ENCODE data around the gene MBOAT7.
A peak's percentile ranks its signal among the peaks of the same experiment; 100 is the strongest.
"Not testable (repeated sequence)": the region's sequence is repeated elsewhere in the genome, so short reads cannot be mapped to it uniquely, and the experiment has no call there.

Gene MBOAT7

DNA sequence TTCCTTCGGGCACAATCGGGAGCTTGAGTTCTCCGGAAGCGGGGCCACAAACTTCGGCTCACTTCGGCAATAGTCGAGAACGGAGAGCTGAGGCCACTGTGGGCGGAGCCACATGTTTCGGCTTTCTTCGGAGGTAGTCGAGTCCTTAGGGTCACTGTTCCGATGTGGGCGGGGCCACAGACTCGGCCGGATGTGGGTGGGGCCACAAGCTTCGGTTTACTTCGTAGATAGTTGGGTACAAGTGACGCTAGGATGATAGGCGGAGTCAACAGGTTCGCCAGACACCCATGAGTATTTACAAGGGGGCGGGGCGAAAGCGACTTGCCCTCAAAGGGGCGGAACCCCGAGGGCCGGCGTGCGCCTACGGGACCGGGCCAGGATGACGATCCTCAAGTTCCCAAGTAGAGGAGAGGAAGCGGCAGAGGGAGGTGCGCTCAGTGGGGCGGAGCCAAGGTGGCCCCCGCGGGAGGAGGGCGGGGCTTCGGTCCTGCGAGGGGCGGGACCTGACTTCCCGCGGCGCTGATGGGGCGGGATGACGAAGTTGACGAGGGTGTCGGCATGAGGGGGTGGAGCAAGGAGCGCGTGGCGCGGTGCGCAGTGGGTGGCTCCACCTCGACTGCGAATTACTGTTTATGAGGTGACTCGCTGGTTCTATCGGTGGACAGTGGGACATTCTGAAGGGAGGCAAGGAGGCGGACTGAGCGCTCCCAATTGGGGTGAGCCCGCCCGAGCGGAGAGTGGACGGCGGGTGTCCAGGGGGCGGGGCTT, 539 bp upstream of the MBOAT7 start:
- DNase-seq (ENCODE audit: low spot score), result peak; percentile 100

DNA sequence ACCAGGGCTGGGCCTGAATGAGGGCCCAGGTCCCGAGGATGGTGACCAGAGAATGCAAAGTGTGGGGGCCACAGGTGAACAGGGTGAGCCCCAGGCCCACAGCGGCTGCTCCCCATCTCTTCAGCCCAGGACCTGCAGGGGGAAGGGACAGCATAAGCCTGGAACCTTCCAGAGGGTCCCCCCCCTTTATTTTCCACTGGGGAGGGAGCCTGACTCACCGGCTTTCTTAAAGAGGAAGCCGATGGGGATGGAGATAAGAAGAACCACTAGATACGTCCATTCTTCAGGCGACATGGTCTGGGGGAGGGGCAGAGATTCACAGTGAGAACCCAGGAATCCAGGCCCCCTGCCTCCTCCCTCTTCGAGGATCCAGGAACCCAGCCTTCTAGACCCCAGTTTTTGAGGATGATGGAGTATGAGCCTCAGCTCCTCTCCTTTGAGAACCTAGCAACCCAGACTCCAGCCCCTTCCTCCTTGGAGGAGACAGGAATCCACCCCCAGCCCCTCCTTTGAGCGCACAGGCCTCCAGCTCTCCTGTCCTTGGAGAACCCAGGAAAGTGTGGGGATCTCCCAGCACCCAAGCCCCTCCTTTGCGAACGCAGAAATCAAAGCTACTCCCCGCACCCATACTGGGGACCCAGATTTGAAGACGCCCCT, 1.0 kb downstream of the MBOAT7 start:
- no peak for DNase-seq (ENCODE audit: low spot score)

DNA sequence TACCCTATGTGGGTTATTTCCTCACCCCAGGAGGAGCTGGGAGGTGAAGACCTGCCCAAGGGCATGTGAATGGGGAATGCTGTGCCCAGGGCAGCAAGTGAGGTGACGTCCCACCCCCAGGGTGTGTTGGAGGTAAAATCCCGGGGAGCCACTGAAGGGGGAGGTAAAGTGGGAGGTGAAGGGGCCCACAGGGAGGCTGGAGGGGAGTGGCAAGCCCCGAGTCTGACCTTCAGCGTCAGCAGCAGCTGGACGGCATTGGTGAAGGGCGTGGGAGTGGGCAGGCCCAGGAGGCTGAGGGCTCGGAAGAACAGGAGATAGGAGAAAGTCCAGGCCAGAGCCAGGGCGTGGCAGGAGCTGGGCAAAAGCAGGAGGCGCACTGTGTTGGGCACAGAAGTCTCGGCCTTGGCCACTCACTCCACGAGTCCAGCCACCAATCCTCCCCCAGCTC, 2.4 kb downstream of the MBOAT7 start:
- no peak for DNase-seq (ENCODE audit: low spot score)

DNA sequence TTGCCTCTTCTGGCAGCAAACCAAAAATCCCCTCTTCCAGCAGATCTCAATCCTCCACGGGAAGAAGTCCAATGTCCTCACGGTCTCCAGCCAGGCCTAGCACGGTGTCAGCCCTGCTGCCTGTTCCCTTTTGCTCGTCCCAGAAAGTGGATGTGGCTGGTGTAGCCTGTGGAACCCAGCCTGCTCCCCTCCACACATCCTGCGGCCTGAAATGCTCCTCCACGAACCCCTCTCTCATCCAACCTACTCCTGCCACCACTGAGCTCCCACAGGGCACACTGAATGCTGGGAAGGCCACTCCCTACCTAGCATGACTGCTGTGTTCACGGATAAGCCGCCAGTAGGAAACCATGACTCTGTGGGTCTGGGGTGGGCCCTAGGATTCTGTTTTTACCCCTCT, 3.0 kb downstream of the MBOAT7 start:
- DNase-seq (ENCODE audit: low spot score), result no peak

DNA sequence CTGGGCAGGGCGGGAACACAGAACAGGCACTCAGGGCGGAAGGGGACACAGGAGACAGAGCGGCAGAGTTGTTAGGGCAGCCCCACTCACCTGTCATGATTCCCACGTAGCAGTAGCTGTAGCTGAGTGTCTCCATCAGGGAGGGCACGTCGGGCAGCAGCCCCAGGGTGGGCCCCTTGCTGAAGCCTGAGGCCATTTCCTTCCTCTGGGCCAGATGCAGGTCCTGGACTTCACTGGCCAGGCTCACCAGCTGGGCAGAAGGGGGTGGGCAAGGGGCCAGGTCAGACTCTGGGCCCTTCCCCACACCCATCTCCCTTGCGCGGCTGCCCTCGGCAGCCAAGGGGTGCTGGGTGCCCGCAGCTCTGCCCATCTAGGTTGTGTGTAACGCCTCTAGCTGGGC, 5.9 kb downstream of the MBOAT7 start:
- DNase-seq (ENCODE audit: low spot score), result no peak

DNA sequence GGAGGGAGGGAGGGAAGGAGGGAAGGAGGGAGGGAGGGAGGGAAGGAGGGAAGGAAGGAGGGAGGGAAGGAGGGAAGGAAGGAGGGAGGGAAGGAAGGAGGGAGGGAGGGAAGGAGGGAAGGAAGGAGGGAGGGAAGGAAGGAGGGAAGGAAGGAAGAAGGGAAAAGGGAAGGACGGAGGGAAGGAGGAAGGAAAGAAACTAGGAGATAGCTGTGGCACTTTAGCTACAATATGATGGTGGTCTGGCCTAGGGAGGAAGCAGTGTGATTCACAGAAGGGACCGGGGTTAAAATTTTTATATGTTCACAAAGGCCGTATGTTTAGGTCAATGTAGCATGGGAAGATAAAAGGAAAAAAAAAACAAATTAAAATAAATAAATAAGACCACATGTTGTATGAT, 7.5 kb downstream of the MBOAT7 start:
- not testable (repeated sequence) for DNase-seq (ENCODE audit: low spot score)

DNA sequence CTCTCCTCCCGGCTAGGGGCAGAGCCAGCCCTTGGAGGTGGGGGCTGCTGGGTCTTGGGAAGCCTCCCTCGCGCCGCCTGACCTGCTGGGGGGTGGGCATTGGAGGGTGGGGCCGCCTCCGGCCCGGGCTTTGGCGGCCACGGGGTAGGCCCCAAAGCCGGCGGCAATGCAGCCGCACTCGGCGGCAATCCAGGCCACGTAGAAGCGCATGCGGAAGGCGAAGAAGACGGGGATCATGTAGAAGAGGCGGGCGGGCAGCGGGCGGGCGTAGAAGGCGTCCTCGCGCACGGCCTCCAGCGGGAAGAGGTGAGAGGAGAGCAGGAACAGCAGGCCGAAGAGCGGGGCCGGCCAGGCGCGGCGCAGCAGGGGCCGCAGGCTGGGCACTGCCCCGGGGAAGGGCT, 8.7 kb downstream of the MBOAT7 start:
- DNase-seq (ENCODE audit: low spot score), result no peak

DNA sequence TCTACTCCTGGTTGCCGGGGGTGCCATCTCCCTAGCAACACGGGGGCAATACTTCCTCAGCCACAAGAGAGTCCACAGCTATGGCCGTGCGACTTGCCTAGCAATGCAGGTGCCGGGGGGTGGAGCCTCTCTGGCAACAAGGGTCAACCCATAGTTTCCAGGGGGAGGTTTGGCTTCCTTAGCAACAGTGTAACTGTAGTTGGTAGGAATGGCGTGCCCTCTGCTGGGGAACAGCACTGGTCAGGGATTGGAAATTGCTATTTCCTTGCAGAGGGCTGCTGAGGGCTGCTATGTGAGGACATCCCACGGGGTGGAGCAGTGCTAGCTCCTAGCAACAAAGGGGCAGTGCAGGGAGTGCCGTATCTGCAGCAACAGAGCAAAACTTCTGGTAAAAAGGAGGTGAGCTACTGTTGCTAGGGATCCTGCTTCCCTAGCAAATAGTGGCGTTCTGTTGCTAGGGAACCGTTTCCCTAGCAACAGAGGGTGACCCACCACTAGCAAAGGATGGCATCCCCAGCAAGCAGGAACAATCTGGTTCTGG, 9.4 kb downstream of the MBOAT7 start:
- DNase-seq (ENCODE audit: low spot score), result peak; percentile 25

DNA sequence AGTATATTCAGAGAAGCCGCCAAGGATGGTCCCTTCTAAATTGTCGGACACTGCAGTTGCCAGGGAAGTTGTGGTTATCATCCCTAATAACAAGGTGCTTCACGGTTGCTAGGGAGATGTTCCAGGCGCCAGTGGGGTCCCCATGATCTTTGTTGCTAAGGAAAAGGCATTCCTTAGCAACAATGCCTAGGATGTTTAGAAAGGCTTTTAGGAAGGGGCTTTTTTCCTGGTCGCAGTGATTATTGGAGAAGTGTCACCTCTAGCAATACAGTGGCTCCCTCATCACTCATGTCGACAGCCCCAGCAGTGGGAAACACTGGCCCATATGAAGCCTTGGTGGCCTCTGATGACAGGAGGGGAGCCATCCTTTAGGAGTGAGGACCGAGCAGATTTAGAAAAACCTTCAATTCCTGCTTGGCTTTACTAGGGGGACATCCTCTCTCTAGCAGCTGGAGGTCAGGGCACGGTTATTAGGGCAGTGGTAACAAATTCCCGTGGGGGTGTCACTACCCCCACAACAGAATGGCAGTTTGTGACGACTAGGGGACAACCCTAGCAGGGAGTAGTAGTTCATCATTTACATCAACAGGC, 10.0 kb downstream of the MBOAT7 start:
- no peak for DNase-seq (ENCODE audit: low spot score)

DNA sequence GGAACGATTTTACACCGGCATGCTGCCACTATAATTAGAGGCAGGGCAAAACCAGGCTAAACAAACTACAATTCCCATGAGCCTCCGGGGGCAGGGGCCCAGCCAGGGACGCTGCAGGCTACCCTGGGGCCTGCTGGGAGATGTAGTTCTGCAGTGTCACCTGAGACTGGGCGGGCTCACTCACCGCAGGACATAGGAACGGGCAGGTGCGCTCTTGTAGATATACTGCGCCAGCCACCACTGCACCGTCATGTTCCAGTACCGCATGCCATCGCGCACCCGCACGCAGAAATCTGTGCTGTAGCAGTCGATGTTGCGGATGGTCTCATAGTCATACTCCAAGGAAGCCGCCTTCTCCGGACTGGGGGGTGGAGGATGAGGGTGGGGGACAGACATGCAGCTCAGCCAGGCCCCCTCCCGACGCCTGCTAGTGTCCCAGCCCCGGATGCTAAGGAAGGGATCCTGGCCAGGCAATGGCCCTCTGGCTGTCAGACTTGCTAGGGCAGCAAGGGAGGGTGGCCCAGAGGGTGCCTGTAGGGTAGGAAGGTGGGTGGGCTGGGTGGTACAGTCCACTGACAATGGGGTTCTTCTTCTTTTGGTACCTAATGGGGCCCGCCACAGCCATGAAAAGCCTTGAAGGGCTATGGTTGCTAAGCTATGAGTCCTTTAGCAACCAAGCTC, 10.7 kb downstream of the MBOAT7 start:
- peak; percentile 58 for DNase-seq (ENCODE audit: low spot score)

DNA sequence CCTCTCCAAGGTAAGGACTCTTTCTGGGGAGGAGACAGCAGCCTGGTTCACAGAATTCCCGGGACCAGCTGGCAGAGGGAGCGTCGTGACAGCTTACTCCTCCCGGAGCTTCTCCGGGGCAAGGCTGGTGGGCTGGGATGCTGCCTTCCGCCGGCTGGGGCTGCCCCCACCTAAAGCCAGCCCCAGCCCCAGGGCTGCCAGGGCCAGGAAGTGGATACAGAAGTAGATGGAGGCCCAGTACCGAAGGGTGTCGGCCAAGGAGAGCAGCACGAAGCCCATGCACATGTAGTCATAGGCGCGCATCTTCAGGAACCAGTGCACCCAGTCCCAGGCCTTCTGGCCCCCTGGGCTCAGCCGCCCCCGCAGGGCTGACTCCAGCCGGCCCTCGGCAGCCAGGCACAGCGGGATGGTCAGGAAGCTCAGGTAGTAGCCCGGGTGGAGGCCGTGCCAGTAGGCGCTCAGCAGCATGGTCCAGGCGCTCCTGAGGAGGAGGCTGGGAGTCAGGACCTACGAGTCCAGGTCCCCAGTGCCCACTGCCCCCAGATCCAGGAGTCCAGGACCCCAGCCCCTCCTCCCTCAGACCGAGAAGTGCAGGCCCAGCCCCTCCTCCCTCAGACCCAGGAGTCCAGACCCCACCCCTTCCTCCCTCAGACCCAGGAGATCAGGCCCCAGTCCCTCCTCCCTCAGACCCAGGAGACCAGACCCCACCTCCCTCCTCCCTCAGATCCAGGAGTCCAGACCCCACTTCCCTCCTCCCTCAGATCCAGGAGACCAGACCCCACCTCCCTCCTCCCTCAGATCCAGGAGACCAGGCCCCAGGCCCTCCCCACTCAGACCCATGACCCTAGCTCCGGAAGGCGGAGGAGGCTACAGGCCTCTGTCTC, 15.2 kb downstream of the MBOAT7 start:
- no peak for DNase-seq (ENCODE audit: low spot score)

DNA sequence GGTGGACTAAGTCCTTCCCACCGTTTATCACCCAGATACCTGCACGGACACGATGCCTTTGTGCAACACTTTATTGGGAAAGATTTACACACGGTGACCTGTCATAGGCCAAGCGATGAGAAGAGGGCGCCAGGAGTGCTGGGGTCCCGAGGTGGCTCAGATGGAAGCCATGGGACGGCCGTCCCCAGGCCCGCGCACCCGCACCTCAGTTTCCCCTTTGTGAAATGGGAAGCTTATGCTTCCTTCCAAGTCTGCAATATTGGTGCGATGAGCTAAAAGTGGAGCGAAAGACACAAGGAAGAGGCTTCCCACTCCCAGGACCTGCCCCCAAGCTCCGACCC, 16.1 kb downstream of the MBOAT7 start:
- DNase-seq (ENCODE audit: low spot score), result no peak

DNA sequence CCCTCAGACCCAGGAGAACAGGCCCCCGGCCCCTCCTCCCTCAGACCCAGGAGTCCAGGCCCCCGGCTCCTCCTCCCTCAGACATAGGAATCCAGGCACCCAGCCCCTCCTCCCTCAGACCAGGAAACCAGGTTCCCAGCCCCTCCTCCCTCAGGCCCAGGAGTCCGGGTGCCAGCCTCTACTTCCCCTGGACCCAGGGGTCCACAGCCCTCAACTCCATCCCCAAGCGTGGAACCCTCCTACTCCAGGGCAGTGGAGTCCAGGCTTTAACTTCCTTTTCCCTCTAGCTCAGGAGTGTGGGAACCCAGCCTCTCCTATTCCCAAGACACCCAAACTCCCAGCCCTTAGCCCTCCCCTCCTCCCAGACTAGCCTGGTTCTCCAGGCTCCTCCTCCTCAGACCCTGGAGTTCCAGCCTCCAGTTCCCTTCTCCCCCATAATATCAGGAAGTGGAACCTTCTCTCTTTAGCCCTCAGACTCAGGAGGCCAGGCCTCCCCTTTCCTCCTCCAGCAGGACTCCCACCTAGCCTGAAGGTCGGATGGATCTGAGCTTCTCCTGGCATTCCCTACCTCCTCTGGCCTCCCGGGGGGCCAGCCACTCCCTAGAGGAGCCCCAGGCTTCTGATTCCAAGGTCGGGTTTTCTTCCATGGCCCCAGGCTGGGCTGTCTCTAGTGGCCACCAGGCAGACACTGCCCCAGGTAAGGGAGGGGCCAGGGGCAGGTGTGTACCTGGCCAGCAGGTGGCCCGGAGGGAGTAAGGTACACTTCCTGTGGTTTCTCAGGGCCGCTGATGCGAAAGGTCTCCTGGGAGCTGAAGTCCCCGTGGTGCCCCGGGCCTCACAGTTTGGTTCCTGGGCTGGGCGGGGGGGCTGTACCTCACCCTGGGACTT, 16.7 kb downstream of the MBOAT7 start, which contains the start of gene TMC4:
TMC4 (minus strand) TSS at position 690 of the 888 bp plus-strand sequence; CDS start at position 647, 43 bp downstream.
- DNase-seq (ENCODE audit: low spot score), result no peak

DNA sequence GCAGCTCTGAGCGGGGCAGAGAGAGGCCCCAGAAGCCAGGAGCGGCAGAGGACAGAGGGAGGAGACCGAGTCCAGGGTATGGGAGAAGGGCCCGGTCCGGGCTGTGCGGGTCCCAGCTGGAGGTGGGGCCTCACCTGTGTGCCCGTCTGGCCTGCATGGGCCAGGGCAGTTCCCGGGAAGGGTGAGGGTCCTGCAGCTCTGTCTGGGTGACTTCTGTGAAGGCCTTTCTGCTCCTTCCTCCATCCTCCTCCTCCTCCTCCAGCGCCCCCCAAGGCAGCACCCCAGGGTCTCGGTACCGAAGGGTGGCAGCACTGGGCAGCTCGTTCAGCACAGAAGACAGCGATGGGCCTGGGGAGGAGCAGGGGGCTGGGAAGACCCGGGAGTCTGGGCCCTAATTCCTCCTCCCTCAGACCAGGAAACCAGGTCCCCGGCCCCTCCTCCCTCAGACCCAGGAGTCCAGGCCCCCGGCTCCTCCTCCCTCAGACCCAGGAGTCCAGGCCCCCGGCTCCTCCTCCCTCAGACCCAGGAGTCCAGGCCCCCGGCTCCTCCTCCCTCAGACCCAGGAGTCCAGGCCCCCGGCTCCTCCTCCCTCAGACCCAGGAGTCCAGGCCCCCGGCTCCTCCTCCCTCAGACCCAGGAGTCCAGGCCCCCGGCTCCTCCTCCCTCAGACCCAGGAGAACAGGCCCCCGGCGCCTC, 17.5 kb downstream of the MBOAT7 start:
- not testable (repeated sequence) for DNase-seq (ENCODE audit: low spot score)

DNA sequence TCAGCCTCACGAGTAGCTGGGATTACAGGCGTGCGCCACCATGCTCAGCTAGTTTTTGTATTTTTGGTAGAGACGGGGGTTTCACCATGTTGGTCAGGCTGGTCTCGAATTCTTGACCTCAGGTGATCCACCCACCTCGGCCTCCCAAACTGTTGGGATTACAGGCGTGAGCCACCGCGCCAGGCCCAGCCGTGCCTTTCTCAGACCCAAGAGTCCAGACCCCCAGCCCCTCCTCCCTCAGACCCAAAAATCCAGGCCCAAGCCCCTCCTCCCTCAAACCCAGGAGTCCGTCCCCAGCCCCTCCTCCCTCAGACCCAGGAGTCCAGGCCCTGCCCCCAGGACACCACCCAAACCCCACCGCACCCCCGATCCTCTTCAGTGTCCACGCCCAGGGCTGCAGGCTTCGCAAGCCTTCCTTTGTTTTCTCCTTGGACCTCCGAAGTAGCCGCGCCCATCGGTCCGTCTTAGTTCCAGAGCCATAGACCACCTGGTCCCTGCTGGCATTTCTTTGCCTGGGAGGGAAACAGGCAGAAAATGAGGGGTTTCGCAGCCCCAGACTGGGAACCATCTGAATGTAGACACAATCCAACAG, 20.1 kb downstream of the MBOAT7 start:
- DNase-seq (ENCODE audit: low spot score), result no peak

DNA sequence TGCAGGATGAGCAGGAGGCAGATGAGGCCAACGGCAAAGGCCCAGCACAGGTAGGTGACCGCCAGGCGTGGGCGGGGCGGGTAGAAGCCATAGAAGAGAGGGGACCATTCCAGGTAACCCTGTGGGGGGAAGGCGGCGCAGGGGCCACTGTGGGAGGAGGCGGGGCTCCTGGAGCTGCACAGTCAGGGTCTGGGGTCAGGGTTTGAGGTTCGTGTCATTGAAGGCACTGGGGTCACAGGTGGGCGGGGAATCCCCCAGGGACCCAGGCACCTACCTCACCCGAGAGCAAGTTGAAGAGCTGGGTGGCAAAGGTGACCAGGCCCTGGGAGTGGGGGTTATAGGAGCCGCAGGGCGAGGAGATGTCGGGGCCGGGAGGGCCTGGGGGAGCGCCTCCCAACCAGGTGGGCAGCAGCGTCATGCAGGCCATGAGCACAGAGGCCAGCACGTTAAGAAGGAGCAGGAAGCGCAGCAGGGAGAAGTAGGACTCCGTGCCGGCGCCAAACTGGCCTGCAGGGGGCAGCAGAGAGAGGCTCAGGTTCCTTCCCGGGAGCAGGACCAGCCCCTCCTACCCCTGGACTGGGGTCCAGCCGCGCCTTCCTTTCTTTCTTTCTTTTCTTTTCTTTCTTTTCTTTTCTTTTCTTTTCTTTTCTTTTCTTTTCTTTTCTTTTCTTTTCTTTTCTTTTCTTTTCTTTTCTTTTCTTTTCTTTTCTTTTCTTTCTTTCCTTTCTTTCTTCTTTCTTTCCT, 21.0 kb downstream of the MBOAT7 start:
- DNase-seq (ENCODE audit: low spot score), result peak; percentile 87

DNA sequence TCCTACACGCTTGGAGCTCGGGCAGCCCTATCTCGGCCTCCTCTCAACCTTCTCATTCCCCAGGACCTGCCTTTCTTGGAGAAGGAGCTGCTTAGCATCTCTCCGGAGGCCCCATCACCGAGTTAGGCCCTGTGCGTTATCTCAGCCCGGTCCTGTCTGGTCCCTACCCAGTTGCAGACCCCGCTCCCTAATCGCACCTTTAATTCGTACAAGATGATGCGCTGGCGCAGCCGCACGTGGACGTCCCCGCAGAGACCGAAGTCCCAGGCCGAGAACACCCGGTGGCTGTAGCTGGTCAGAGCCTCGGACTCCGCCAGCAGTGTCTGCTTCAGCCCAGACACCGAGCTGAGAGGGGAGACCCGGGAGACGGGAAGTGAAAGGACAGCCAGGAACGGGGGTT, 24.2 kb downstream of the MBOAT7 start:
- no peak for DNase-seq (ENCODE audit: low spot score)

DNA sequence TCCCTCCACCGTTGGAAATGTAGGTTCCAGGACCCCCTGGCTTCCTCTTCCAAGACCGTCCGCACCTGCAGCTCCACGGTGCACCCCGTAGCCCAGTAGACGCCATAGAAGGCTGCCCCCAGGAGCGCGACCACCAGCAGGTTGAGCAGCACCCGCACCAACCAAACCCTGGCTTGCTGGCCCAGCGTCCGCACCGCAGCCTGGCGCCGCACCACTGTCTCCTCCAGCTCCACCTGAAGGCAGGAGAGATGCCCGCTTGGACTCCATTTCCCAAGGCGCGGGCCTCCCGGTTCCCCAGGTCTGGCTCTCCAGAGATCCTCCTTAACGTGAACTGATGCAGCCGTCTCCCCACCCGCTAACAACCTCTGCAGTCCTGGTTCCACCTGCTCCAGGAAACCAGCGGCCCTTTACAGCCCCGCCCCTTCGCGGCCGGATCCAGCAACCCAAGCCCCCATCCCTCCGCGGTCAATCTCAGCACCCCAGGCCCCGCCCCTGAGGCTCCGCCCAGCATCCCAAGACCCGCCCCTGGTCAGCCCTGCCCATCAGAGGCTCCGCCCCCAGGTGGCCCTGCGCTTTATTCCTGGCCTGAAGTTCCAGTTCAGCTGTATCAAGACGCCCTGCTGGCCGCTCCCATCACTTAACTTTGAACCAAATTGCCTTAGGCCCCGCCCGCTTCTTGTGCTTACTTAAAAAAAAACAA, 24.9 kb downstream of the MBOAT7 start:
- peak; percentile 57 for DNase-seq (ENCODE audit: low spot score)

All from hematopoietic multipotent progenitor cell treated with erythropoietin and hydrocortisone succinate and interleukin-3 and kit ligand, for 15 days (in vitro differentiated cells).